ENCODE data around the gene RALGPS1.

RALGPS1 gene

GRCh38 chr9:127084076-127085039 lies 169.8 kb downstream of the RALGPS1 start:
- peak overlapping the region in 1 of 21 experiments; percentile 31 for H3K27ac ChIP-seq
- H3K4me3 ChIP-seq: no peak overlapping the region

GRCh38 chr9:127085186-127085585 lies 170.6 kb downstream of the RALGPS1 start:
- Histone ChIP-seq H3K4me3 (no peak overlapping the region), H3K27ac (no peak overlapping the region)

- no peak overlapping the region for H3K27ac ChIP-seq
Observed at GRCh38 chr9:127086771-127087170, 172.2 kb downstream of the RALGPS1 start.

GRCh38 chr9:127087411-127087810 lies 172.8 kb downstream of the RALGPS1 start:
- Histone ChIP-seq H3K4me3 (no peak overlapping the region), H3K27ac (no peak overlapping the region)

More at GRCh38 chr9:127086771-127087170, 172.2 kb downstream of the RALGPS1 start:
- H3K4me3 ChIP-seq: no peak overlapping the region

- no peak overlapping the region for H3K4me3 ChIP-seq
- H3K27ac ChIP-seq: no peak overlapping the region
Observed at GRCh38 chr9:127087836-127088235, 173.3 kb downstream of the RALGPS1 start.

- Histone ChIP-seq H3K4me3 (no peak overlapping the region), H3K27ac (peak overlapping the region in 6 of 21 experiments; percentile 18 to 67 (median 38))
Observed at GRCh38 chr9:127088724-127089615, 174.4 kb downstream of the RALGPS1 start.

- Histone ChIP-seq H3K4me3 (no peak overlapping the region), H3K27ac (peak overlapping the region in 10 of 21 experiments; percentile 18 to 74 (median 49))
Observed at GRCh38 chr9:127089631-127090081, 175.1 kb downstream of the RALGPS1 start.

- Histone ChIP-seq H3K4me3 (no peak overlapping the region), H3K27ac (peak overlapping the region in 10 of 21 experiments; percentile 16 to 74 (median 64))
Observed at GRCh38 chr9:127090341-127090985, 175.9 kb downstream of the RALGPS1 start.

GRCh38 chr9:127091526-127091925 lies 176.9 kb downstream of the RALGPS1 start:
- peak overlapping the region in 2 of 21 experiments; percentile 13 to 38 for H3K27ac ChIP-seq
- no peak overlapping the region for H3K4me3 ChIP-seq

GRCh38 chr9:127092041-127092608 lies 177.5 kb downstream of the RALGPS1 start:
- Histone ChIP-seq H3K4me3 (no peak overlapping the region), H3K27ac (no peak overlapping the region)

GRCh38 chr9:127093319-127094020 lies 178.9 kb downstream of the RALGPS1 start:
- H3K4me3 ChIP-seq: no peak overlapping the region
- H3K27ac ChIP-seq: no peak overlapping the region

GRCh38 chr9:127095411-127095810 lies 180.8 kb downstream of the RALGPS1 start:
- no peak overlapping the region for H3K4me3 ChIP-seq
- peak overlapping the region in 2 of 21 experiments; percentile 13 to 62 for H3K27ac ChIP-seq

GRCh38 chr9:127096208-127096607 lies 181.6 kb downstream of the RALGPS1 start:
- peak overlapping the region in 3 of 21 experiments; percentile 13 to 62 (median 53) for H3K27ac ChIP-seq
- H3K4me3 ChIP-seq: no peak overlapping the region

GRCh38 chr9:127097683-127098082 lies 183.1 kb downstream of the RALGPS1 start:
- no peak overlapping the region for H3K27ac ChIP-seq
- no peak overlapping the region for H3K4me3 ChIP-seq

GRCh38 chr9:127098916-127099553 lies 184.5 kb downstream of the RALGPS1 start:
- H3K4me3 ChIP-seq: no peak overlapping the region

GRCh38 chr9:127099664-127100063 lies 185.1 kb downstream of the RALGPS1 start:
- H3K4me3 ChIP-seq: no peak overlapping the region
- peak overlapping the region in 2 of 21 experiments; percentile 78 to 81 for H3K27ac ChIP-seq

More at GRCh38 chr9:127098916-127099553, 184.5 kb downstream of the RALGPS1 start:
- H3K27ac ChIP-seq: peak overlapping the region in 7 of 21 experiments; percentile 5 to 81 (median 40)

GRCh38 chr9:127102176-127102575 lies 187.6 kb downstream of the RALGPS1 start:
- Histone ChIP-seq H3K27ac (peak overlapping the region in 2 of 21 experiments; percentile 2 to 17), H3K4me3 (no peak overlapping the region)

- peak overlapping the region in 1 of 21 experiments; percentile 17 for H3K27ac ChIP-seq
- no peak overlapping the region for H3K4me3 ChIP-seq
Observed at GRCh38 chr9:127102788-127103187, 188.2 kb downstream of the RALGPS1 start.
